Testis (tissue), 2 donors: ENCODE data around the gene RET.

ENCODE experiments used
- CTCF ChIP-seq, 3 experiments: fragments of 450-650 bp in 2 of 3; fragments of 200-600 bp in 1 of 3; sonication (generic) in 1 of 3; IDR thresholded peaks; one replicate each; pipeline ENCODE4 v1.5.1; 2016 to 2019; ENCODE audit warnings: antibody characterized with exemption in 3 of 3, mild to moderate bottlenecking in 2 of 3, moderate library complexity in 1 of 3
- POLR2A ChIP-seq: fragments of 450-650 bp; IDR thresholded peaks from one replicate; pipeline ENCODE4 v1.6.1; 2017; ENCODE audit warnings: antibody characterized with exemption, mild to moderate bottlenecking, moderate library complexity

- no peak for TF ChIP-seq CTCF (IDR thresholded peaks at IDR 0.05)
- no peak for TF ChIP-seq POLR2A
Observed at GRCh38 chr10:43125881-43126731, 49.2 kb downstream of the RET start.
